NCI-H2227 (cell line): ENCODE data around the gene FCRL6.

ENCODE experiments used
- DNase-seq: peaks from one replicate; lab custom pipeline; 2025; ENCODE audit not compliant: unreplicated experiment; lab: John Stamatoyannopoulos, UW

Gene FCRL6

GRCh38 chr1:159835356-159835755, 33.2 kb downstream of the FCRL6 start:
- no peak for DNase-seq

- no peak for DNase-seq
Observed at GRCh38 chr1:159835862-159836525, 33.8 kb downstream of the FCRL6 start.

- DNase-seq = no peak
Observed at GRCh38 chr1:159838715-159839114, 36.6 kb downstream of the FCRL6 start.

GRCh38 chr1:159839116-159839849, 37.1 kb downstream of the FCRL6 start:
- no peak for DNase-seq

GRCh38 chr1:159841749-159842148, 39.6 kb downstream of the FCRL6 start:
- no peak for DNase-seq

- no peak for DNase-seq
Observed at GRCh38 chr1:159843459-159843858, 41.3 kb downstream of the FCRL6 start.

GRCh38 chr1:159845751-159846629, 43.8 kb downstream of the FCRL6 start:
- DNase-seq = no peak

GRCh38 chr1:159847231-159847630, 45.1 kb downstream of the FCRL6 start:
- DNase-seq = no peak

GRCh38 chr1:159848326-159848725, 46.2 kb downstream of the FCRL6 start:
- no peak for DNase-seq

GRCh38 chr1:159849626-159850366, 47.6 kb downstream of the FCRL6 start:
- no peak for DNase-seq

GRCh38 chr1:159851407-159851806, 49.2 kb downstream of the FCRL6 start:
- no peak for DNase-seq

- peak; percentile 28 for DNase-seq
Observed at GRCh38 chr1:159853417-159854115, 51.4 kb downstream of the FCRL6 start.

GRCh38 chr1:159854116-159854692, 52.0 kb downstream of the FCRL6 start:
- DNase-seq = peak; percentile 58

GRCh38 chr1:159854693-159855192, 52.6 kb downstream of the FCRL6 start:
- DNase-seq = peak; percentile 82

- DNase-seq = no peak
Observed at GRCh38 chr1:159855709-159856108, 53.5 kb downstream of the FCRL6 start.

- no peak for DNase-seq
Observed at GRCh38 chr1:159856576-159856975, 54.4 kb downstream of the FCRL6 start.

GRCh38 chr1:159857889-159858288, 55.7 kb downstream of the FCRL6 start:
- DNase-seq = no peak

GRCh38 chr1:159859767-159860322, 57.7 kb downstream of the FCRL6 start:
- DNase-seq = no peak

GRCh38 chr1:159860456-159860855, 58.3 kb downstream of the FCRL6 start:
- DNase-seq = no peak
